Neuronal stem cell (in vitro differentiated cells): Measurements from ENCODE around the gene SPPL3.

ENCODE experiments used
- DNase-seq: peaks from one replicate; pipeline ENCODE4 v3.0.0-alpha.2; 2013; ENCODE audit warnings: low spot score
- H2AFZ ChIP-seq: one replicate; pipeline ENCODE4 v1.6.1; 2013; ENCODE audit warnings: mild to moderate bottlenecking, low read length, inconsistent platforms
- H2AK5ac ChIP-seq: 2 replicates; pipeline ENCODE4 v1.6.1; 2013; ENCODE audit warnings: low read depth, mild to moderate bottlenecking, inconsistent platforms, low read length, moderate library complexity, mixed read lengths
- H2BK120ac ChIP-seq: 2 replicates; pipeline ENCODE4 v1.6.1; 2013; ENCODE audit warnings: low read depth, mild to moderate bottlenecking, inconsistent platforms, low read length, moderate library complexity, mixed read lengths
- H2BK12ac ChIP-seq: one replicate; pipeline ENCODE4 v1.6.1; 2013; ENCODE audit warnings: low read length, inconsistent platforms
- H2BK15ac ChIP-seq: 2 replicates; pipeline ENCODE4 v1.6.1; 2013; ENCODE audit warnings: mild to moderate bottlenecking, low read length, inconsistent platforms, mixed read lengths
- H2BK5ac ChIP-seq: one replicate; pipeline ENCODE4 v1.6.1; 2013; ENCODE audit warnings: inconsistent platforms, mild to moderate bottlenecking, low read length, moderate library complexity
- H3K14ac ChIP-seq: one replicate; pipeline ENCODE4 v1.6.1; 2013; ENCODE audit warnings: low read length, inconsistent platforms
- H3K18ac ChIP-seq: 2 replicates; pipeline ENCODE4 v1.6.1; 2013; ENCODE audit warnings: low read length, inconsistent platforms
- H3K23ac ChIP-seq: 2 replicates; pipeline ENCODE4 v1.6.1; 2013; ENCODE audit warnings: low read depth, mild to moderate bottlenecking, mixed read lengths, low read length, inconsistent platforms; ENCODE audit not compliant: poor library complexity
- H3K27ac ChIP-seq: replicated peaks from 3 replicates; pipeline ENCODE4 v1.5.1; 2013; ENCODE audit warnings: low read length, inconsistent platforms
- H3K27me3 ChIP-seq, 3 experiments: 2 replicates each; pipeline ENCODE4 v1.6.1; 2013; ENCODE audit warnings: low read length in 3 of 3, mild to moderate bottlenecking in 2 of 3, inconsistent platforms in 1 of 3, low read depth in 1 of 3, mixed read lengths in 1 of 3, moderate library complexity in 1 of 3; ENCODE audit not compliant: control insufficient read depth in 3 of 3, insufficient read depth in 3 of 3
- H3K36me3 ChIP-seq, 2 donors: replicated peaks in 1 of 2; 2 replicates each; pipeline ENCODE4 v1.6.1; 2013; ENCODE audit warnings: low read length in 2 of 2; ENCODE audit not compliant: control insufficient read depth in 2 of 2, insufficient read depth in 2 of 2
- H3K4ac ChIP-seq: 2 replicates; pipeline ENCODE4 v1.6.1; 2013; ENCODE audit warnings: inconsistent platforms, mild to moderate bottlenecking, low read length, moderate library complexity
- H3K4me1 ChIP-seq, 2 donors: 1 replicate in 1 of 2; 2 replicates in 1 of 2; pipeline ENCODE4 v1.6.1; 2013; ENCODE audit warnings: low read length in 2 of 2, low read depth in 1 of 2; ENCODE audit not compliant: control insufficient read depth in 2 of 2, insufficient read depth in 1 of 2
- H3K4me2 ChIP-seq: one replicate; pipeline ENCODE4 v1.6.1; 2013; ENCODE audit warnings: mild to moderate bottlenecking, low read length, inconsistent platforms; ENCODE audit not compliant: insufficient read depth, poor library complexity, severe bottlenecking
- H3K4me3 ChIP-seq, 2 donors: 2 replicates each; pipeline ENCODE4 v1.5.1; 2013; ENCODE audit warnings: low read length in 2 of 2, mild to moderate bottlenecking in 2 of 2, inconsistent platforms in 1 of 2, moderate library complexity in 1 of 2
- H3K79me1 ChIP-seq: one replicate; pipeline ENCODE4 v1.6.1; 2013; ENCODE audit warnings: low read depth, mild to moderate bottlenecking, inconsistent platforms, low read length, moderate library complexity
- H3K9ac ChIP-seq: one replicate; pipeline ENCODE4 v1.6.1; 2013; ENCODE audit warnings: mild to moderate bottlenecking, low read depth, low read length, inconsistent platforms; ENCODE audit not compliant: poor library complexity
- H3K9me3 ChIP-seq, 2 donors: replicated peaks in 1 of 2; 2 replicates each; pipeline versions ENCODE3 to v1.6.1; 2013; ENCODE audit warnings: low read length in 2 of 2, mild to moderate bottlenecking in 2 of 2, inconsistent platforms in 1 of 2, low read depth in 1 of 2, mixed read lengths in 1 of 2, moderate library complexity in 1 of 2; ENCODE audit not compliant: control insufficient read depth in 2 of 2, insufficient read depth in 1 of 2
- H4K8ac ChIP-seq: one replicate; pipeline ENCODE4 v1.6.1; 2013; ENCODE audit warnings: low read depth, mild to moderate bottlenecking, inconsistent platforms, low read length, moderate library complexity
- H4K91ac ChIP-seq: one replicate; pipeline ENCODE4 v1.6.1; 2013; ENCODE audit warnings: low read length, low read depth, mild to moderate bottlenecking, inconsistent platforms; ENCODE audit not compliant: poor library complexity
- WGBS, 2 donors: extraction: QIAGEN DNeasy Blood & Tissue Kit; methylation state at CpG; one replicate each; pipeline ENCODE4 v1.1.7; 2013; ENCODE audit warnings: missing lambda C conversion rate in 2 of 2, mixed read lengths in 1 of 2; ENCODE audit not compliant: insufficient read length in 2 of 2, insufficient replicate concordance in 1 of 2; ENCODE audit errors: extremely low coverage in 2 of 2; 5-methylcytosine and 5-hydroxymethylcytosine counted together

SPPL3 gene

GRCh38 chr12:120725659-120726509 is 178.3 kb downstream of the SPPL3 start, which contains the start of gene ACADS:
Gene ACADS (plus strand): TSS chr12:120725826. CDS start chr12:120725886, 60 bp downstream.
- H3K36me3 ChIP-seq: peaks cover 21 to 79% of the 10 kb centered on the region in 2 donors
- H4K91ac ChIP-seq: no peak within 1 kb of the TSS
- no peak within 1 kb of the TSS for H2AFZ ChIP-seq
- no peak within 1 kb of the TSS for H3K4ac ChIP-seq
- peak within 1 kb of the TSS; percentile 53 for H3K9ac ChIP-seq
- no peak within 1 kb of the TSS for H3K27ac ChIP-seq
- H3K4me3 ChIP-seq: peak within 1 kb of the TSS in 1 of 2 donors; percentile 84
- H3K14ac ChIP-seq: no peak within 1 kb of the TSS
- WGBS, 2 donors: no CpG with 5 or more reads among the region's 66 CpGs
- no peak within 1 kb of the TSS for H2BK5ac ChIP-seq
- H3K23ac ChIP-seq: peak within 1 kb of the TSS; percentile 76
- H2BK15ac ChIP-seq: no peak within 1 kb of the TSS
- no peak within 1 kb of the TSS for H4K8ac ChIP-seq
- no peaks in the 10 kb centered on the region for H3K27me3 ChIP-seq
- no peak within 1 kb of the TSS for H2BK120ac ChIP-seq
- peak; percentile 87 for DNase-seq
- H2BK12ac ChIP-seq: no peak within 1 kb of the TSS
- H3K18ac ChIP-seq: peak within 1 kb of the TSS; percentile 89
- no peaks in the 10 kb centered on the region for H3K9me3 ChIP-seq
- no peak within 1 kb of the TSS for H2AK5ac ChIP-seq
- H3K4me1 ChIP-seq: peaks cover 0 to 3% of the 10 kb centered on the region in 2 donors
- peaks cover 2% of the 10 kb centered on the region for H3K79me1 ChIP-seq
- H3K4me2 ChIP-seq: peak within 1 kb of the TSS; percentile 82

- no peak overlapping the region for H2BK5ac ChIP-seq
- peak overlapping the region in 1 of 2 donors; percentile 7 for H3K4me3 ChIP-seq
- no peak overlapping the region for H2BK15ac ChIP-seq
- H2AK5ac ChIP-seq: no peak overlapping the region
- no peak overlapping the region for H3K9ac ChIP-seq
- H2AFZ ChIP-seq: no peak overlapping the region
- H2BK120ac ChIP-seq: no peak overlapping the region
- H3K4ac ChIP-seq: no peak overlapping the region
- H3K14ac ChIP-seq: no peak overlapping the region
- no peak overlapping the region for H3K23ac ChIP-seq
- no peak overlapping the region for H4K91ac ChIP-seq
- H3K9me3 ChIP-seq: no peaks in the 10 kb centered on the region
- H3K4me1 ChIP-seq: peaks cover 0 to 3% of the 10 kb centered on the region in 2 donors
- WGBS, 2 donors: no CpG with 5 or more reads among the region's 14 CpGs
- no peak overlapping the region for H2BK12ac ChIP-seq
- H3K18ac ChIP-seq: no peak overlapping the region
- H3K27me3 ChIP-seq: no peaks in the 10 kb centered on the region
- peaks cover 2% of the 10 kb centered on the region for H3K79me1 ChIP-seq
- no peak overlapping the region for H3K27ac ChIP-seq
- peak overlapping the region; percentile 82 for H3K4me2 ChIP-seq
- no peak for DNase-seq
- H3K36me3 ChIP-seq: peaks cover 28 to 79% of the 10 kb centered on the region in 2 donors
- no peak overlapping the region for H4K8ac ChIP-seq
These were observed 179.0 kb downstream of the SPPL3 start for GRCh38 chr12:120725151-120725658.

GRCh38 chr12:120724720-120725119 is 179.4 kb downstream of the SPPL3 start:
- H3K27me3 ChIP-seq: no peaks in the 10 kb centered on the region
- no peak overlapping the region for H2BK15ac ChIP-seq
- H2BK5ac ChIP-seq: no peak overlapping the region
- WGBS, 2 donors: no CpG with 5 or more reads among the region's 5 CpGs
- H3K4ac ChIP-seq: no peak overlapping the region
- no peak overlapping the region for H2AK5ac ChIP-seq
- H3K36me3 ChIP-seq: peaks cover 33 to 80% of the 10 kb centered on the region in 2 donors
- no peak overlapping the region for H2BK120ac ChIP-seq
- no peak overlapping the region for H3K9ac ChIP-seq
- no peaks in the 10 kb centered on the region for H3K9me3 ChIP-seq
- no peak overlapping the region for H3K23ac ChIP-seq
- peaks cover 2% of the 10 kb centered on the region for H3K79me1 ChIP-seq
- H3K4me1 ChIP-seq: peaks cover 0 to 3% of the 10 kb centered on the region in 2 donors
- no peak for DNase-seq
- no peak overlapping the region for H3K27ac ChIP-seq
- H3K14ac ChIP-seq: no peak overlapping the region
- H4K8ac ChIP-seq: no peak overlapping the region
- no peak overlapping the region for H3K4me2 ChIP-seq
- no peak overlapping the region for H3K4me3 ChIP-seq
- H2BK12ac ChIP-seq: no peak overlapping the region
- H3K18ac ChIP-seq: no peak overlapping the region
- H4K91ac ChIP-seq: no peak overlapping the region
- no peak overlapping the region for H2AFZ ChIP-seq

- no peaks in the 10 kb centered on the region for H3K9me3 ChIP-seq
- WGBS, 2 donors: no CpG with 5 or more reads among the region's 2 CpGs
- no peak overlapping the region for H3K9ac ChIP-seq
- no peak overlapping the region for H2BK15ac ChIP-seq
- no peak overlapping the region for H2BK120ac ChIP-seq
- H4K91ac ChIP-seq: no peak overlapping the region
- H2BK5ac ChIP-seq: no peak overlapping the region
- H3K36me3 ChIP-seq: peaks cover 46 to 89% of the 10 kb centered on the region in 2 donors
- H3K4me1 ChIP-seq: peaks cover 0 to 3% of the 10 kb centered on the region in 2 donors
- peaks cover 2% of the 10 kb centered on the region for H3K79me1 ChIP-seq
- H4K8ac ChIP-seq: no peak overlapping the region
- no peak overlapping the region for H3K4ac ChIP-seq
- no peak overlapping the region for H3K18ac ChIP-seq
- no peak overlapping the region for H2AFZ ChIP-seq
- no peak overlapping the region for H3K23ac ChIP-seq
- no peaks in the 10 kb centered on the region for H3K27me3 ChIP-seq
- no peak overlapping the region for H3K4me2 ChIP-seq
- no peak overlapping the region for H3K27ac ChIP-seq
- no peak overlapping the region for H3K4me3 ChIP-seq
- no peak overlapping the region for H2AK5ac ChIP-seq
- no peak for DNase-seq
- H2BK12ac ChIP-seq: no peak overlapping the region
- H3K14ac ChIP-seq: no peak overlapping the region
These were observed 181.4 kb downstream of the SPPL3 start for GRCh38 chr12:120722784-120723183.
